Choroid plexus epithelial cell (primary cell): ENCODE data around the gene PRDM9.
"Not testable (repeated sequence)": the region's sequence is repeated elsewhere in the genome, so short reads cannot be mapped to it uniquely, and the experiment has no call there.

Experiments used
- DNase-seq: peaks from one replicate; pipeline ENCODE4 v3.0.0-alpha.2; 2010; ENCODE audit warnings: low read depth
- H3K4me3 ChIP-seq: 2 replicates; pipeline ENCODE4 v1.5.1; 2011; ENCODE audit warnings: low read depth, mild to moderate bottlenecking, control low read depth, low read length, moderate library complexity
- TF ChIP-seq, protein P1 (sequence below): conservative IDR thresholded peaks from 2 replicates; pipeline ENCODE4 v1.5.1; 2011; ENCODE audit warnings: low read depth, mild to moderate bottlenecking, control low read depth, inconsistent platforms, low read length, moderate library complexity

The PRDM9 gene

DNA sequence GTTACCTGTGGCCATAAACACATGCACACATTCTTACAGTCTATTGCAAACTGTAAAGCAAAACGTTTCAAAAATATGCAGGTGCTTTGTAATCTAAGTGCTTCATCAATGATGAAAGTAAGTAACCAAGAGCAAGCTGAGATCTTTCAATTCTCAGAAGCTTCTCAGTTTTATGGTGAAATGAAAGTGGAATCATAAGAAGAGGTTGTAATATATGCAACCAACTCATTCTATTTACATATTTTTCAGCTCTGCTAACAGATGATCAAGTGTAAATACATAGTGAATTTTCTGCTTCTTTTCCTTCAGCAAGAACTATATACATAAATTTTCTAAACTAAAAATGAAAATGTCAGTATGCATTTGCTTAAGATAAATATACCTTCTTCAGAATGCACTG, 33.1 kb upstream of the PRDM9 start:
- no peak for DNase-seq
- H3K4me3 ChIP-seq = no peak overlapping the region

DNA sequence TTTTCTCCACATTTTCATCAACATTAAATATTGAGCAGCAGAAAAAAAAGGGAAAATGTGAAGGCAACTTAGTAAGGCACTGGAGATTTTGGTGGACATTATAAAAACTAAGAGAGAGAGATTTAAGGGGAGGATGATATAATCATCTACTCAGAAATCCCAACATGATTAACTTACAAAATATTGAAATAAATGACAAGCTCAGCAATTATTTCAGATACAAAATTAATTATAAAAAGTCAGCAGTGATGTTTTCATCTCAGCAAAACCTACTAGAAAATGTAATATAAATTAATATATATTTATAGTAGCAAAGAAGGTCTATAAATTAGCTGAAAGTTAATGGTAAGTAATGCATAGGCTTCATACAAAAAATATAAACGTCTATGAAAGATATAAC, 30.8 kb upstream of the PRDM9 start:
- no peak for DNase-seq
- H3K4me3 ChIP-seq = no peak overlapping the region
- TF ChIP-seq, protein P1, sequence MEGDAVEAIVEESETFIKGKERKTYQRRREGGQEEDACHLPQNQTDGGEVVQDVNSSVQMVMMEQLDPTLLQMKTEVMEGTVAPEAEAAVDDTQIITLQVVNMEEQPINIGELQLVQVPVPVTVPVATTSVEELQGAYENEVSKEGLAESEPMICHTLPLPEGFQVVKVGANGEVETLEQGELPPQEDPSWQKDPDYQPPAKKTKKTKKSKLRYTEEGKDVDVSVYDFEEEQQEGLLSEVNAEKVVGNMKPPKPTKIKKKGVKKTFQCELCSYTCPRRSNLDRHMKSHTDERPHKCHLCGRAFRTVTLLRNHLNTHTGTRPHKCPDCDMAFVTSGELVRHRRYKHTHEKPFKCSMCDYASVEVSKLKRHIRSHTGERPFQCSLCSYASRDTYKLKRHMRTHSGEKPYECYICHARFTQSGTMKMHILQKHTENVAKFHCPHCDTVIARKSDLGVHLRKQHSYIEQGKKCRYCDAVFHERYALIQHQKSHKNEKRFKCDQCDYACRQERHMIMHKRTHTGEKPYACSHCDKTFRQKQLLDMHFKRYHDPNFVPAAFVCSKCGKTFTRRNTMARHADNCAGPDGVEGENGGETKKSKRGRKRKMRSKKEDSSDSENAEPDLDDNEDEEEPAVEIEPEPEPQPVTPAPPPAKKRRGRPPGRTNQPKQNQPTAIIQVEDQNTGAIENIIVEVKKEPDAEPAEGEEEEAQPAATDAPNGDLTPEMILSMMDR = no peak

More for the DNA sequence above, 33.1 kb upstream of the PRDM9 start:
- TF ChIP-seq, protein P1 = no peak

DNA sequence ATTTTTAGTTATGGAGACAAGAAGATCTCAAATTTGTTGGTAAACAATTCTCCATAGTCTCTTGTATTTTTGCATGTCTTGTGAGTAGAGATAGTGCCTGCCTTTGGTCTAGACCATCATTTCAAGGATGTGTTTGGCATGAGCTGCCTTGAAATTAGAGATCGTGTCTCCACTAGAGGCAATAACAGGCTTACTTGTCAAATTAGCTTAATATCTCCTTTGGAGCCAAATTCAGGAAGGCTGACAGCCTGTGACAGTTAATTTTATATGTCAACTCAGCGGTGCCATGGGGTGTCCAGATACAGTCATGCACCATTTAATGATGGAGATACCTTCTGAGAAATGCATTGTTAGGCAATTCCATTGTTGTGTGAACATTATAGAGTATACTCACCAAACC, 24.8 kb upstream of the PRDM9 start:
- H3K4me3 ChIP-seq = no peak overlapping the region
- no peak for DNase-seq
- TF ChIP-seq, protein P1 = no peak

DNA sequence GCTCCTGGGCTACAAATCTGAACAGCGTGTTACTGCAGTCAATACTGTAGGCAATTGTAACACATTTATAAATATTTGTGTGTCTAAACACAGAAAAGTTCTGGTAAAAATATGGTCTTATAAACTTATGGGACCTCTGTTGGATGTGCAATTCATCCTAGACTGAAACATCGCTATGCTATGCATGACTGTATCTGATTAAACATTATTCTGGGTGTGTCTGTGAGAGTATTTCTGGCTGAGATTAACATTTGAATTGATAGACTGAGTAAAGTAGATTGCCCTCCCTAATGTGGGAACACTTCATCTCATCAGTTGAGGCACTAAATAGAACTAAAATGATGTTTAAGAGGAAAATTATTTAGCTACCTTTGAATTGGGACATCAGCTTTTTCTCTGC, 24.3 kb upstream of the PRDM9 start:
- no peak for DNase-seq
- no peak overlapping the region for H3K4me3 ChIP-seq
- TF ChIP-seq, protein P1 = no peak

DNA sequence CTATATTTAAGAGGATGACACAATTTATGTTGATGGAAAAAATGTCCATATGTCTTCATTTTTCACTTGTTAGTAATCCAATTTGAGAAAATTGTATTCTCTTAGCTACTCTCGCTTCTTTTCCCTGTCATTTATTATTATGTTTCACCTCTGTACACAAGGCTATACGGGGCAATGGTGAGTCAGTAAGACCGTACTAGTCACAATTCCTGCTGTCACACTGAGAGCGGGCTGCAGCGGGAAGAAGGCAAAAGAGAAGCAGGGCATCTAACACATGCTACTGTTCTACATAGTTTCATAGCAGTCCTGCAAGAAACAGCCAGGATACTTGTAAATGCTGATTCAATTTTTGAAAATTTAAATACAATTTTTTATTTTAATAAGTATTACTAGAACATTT, 23.3 kb upstream of the PRDM9 start:
- TF ChIP-seq, protein P1 = no peak
- no peak for DNase-seq
- no peak overlapping the region for H3K4me3 ChIP-seq

DNA sequence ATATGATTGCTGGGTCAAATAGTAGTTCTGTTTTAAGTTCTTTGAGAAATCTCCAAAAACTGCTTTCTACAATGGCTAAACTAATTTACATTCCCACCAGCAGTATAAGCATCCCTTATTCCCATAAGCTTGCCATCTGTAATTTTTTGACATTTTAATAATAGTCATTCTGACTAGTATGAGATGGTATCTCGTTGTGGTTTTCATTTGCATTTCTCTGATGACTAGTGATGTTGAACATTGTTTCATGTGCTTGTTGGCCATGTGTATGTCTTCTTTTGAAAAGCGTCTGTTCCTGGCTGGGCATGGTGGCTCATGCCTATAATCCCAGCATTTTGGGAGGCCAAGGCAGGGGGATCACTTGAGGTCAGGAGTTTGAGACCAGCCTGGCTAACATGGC, 21.2 kb upstream of the PRDM9 start:
- H3K4me3 ChIP-seq, DNase-seq: not testable (repeated sequence)

DNA sequence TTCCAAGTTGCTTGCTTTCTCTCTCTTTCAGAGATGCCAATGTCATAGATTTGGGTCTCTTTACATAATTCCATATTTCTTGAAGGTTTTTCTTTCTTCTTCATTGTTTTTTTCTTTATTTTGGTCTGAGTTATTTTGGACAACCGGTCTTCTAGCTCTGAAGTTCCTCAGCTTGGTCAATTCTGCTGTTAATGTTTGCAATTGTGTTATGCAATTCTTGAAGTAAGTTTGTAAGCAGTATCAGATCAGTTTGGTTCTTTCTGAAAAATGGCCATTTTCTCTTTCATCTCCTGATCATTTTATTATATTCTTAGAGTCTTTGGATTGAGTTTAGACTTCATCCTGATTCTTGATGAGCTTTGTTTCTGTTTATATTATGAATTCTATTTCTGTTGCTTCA, 16.4 kb upstream of the PRDM9 start:
- TF ChIP-seq, protein P1 = no peak
- no peak overlapping the region for H3K4me3 ChIP-seq
- no peak for DNase-seq

DNA sequence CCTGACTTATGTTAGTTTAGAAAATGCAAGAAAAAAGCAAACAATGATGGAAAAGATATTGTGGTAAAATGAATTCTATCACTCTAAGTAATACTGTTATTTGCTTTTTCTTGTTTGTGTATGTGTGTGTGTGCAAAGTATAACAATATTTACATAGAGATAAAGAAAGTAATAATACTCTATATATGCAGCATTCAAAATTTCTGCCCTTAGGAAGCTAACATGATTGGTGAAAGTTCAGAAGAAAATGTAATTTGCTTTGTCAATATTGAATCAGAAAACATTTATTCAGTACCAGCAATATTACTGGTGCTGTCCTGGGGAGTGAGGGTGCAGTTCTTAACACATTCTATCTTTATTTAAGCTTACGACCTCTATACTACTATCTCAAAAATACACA, 12.9 kb upstream of the PRDM9 start:
- TF ChIP-seq, protein P1 = no peak
- DNase-seq = no peak
- no peak overlapping the region for H3K4me3 ChIP-seq
